GM21515 (cell line): Measurements from ENCODE around the gene INVS.
"Not testable (repeated sequence)": the region's sequence is repeated elsewhere in the genome, so short reads cannot be mapped to it uniquely, and the experiment has no call there.

Experiments used
- ATAC-seq: cut with Tn5 transposase; IDR thresholded peaks from one replicate; pipeline ENCODE4 v1.9.1; 2021; ENCODE audit not compliant: unreplicated experiment

Gene INVS

GRCh38 chr9:100098887-100099721, at the start of gene INVS, which contains the start of gene ERP44:
Gene INVS, plus strand, starts transcription at chr9:100099243. Its CDS starts 5,279 bp downstream, at chr9:100104522.
Gene ERP44, minus strand, starts transcription at chr9:100099000. Its CDS starts 160 bp downstream, at chr9:100098840.
- peak; percentile 96 for ATAC-seq

GRCh38 chr9:100049551-100049950, 49.5 kb upstream of the INVS start:
- no peak for ATAC-seq

- ATAC-seq: no peak
Observed at GRCh38 chr9:100052375-100052774, 46.7 kb upstream of the INVS start.

- no peak for ATAC-seq
Observed at GRCh38 chr9:100056561-100056960, 42.5 kb upstream of the INVS start.

GRCh38 chr9:100057624-100058023, 41.4 kb upstream of the INVS start:
- ATAC-seq: no peak

- ATAC-seq: peak; percentile 80
Observed at GRCh38 chr9:100058699-100059579, 40.1 kb upstream of the INVS start.

- not testable (repeated sequence) for ATAC-seq
Observed at GRCh38 chr9:100062683-100063082, 36.4 kb upstream of the INVS start.

GRCh38 chr9:100063185-100063584, 35.9 kb upstream of the INVS start:
- ATAC-seq: no peak

GRCh38 chr9:100064872-100065581, 34.0 kb upstream of the INVS start:
- no peak for ATAC-seq

GRCh38 chr9:100066539-100066938, 32.5 kb upstream of the INVS start:
- peak; percentile 67 for ATAC-seq

GRCh38 chr9:100067990-100068389, 31.1 kb upstream of the INVS start:
- ATAC-seq: not testable (repeated sequence)

- ATAC-seq: not testable (repeated sequence)
Observed at GRCh38 chr9:100069068-100069467, 30.0 kb upstream of the INVS start.

GRCh38 chr9:100070104-100071041, 28.7 kb upstream of the INVS start:
- no peak for ATAC-seq

GRCh38 chr9:100071271-100071670, 27.8 kb upstream of the INVS start:
- no peak for ATAC-seq

GRCh38 chr9:100072805-100073204, 26.2 kb upstream of the INVS start:
- ATAC-seq: no peak

- no peak for ATAC-seq
Observed at GRCh38 chr9:100074093-100074492, 24.9 kb upstream of the INVS start.

GRCh38 chr9:100074989-100075388, 24.1 kb upstream of the INVS start:
- no peak for ATAC-seq

- ATAC-seq: not testable (repeated sequence)
Observed at GRCh38 chr9:100076256-100076655, 22.8 kb upstream of the INVS start.

- no peak for ATAC-seq
Observed at GRCh38 chr9:100082782-100083181, 16.3 kb upstream of the INVS start.
